GM21390 (cell line): ENCODE measurements around the gene FZD2.
"Not testable (repeated sequence)": the region's sequence is repeated elsewhere in the genome, so short reads cannot be mapped to it uniquely, and the experiment has no call there.

Source experiments
- ATAC-seq: cut with Tn5 transposase; IDR thresholded peaks from one replicate; pipeline ENCODE4 v1.9.1; 2021; ENCODE audit not compliant: unreplicated experiment

The FZD2 gene

GRCh38 chr17:44575403-44575802 lies 18.1 kb downstream of the FZD2 start:
- no peak for ATAC-seq

DNA sequence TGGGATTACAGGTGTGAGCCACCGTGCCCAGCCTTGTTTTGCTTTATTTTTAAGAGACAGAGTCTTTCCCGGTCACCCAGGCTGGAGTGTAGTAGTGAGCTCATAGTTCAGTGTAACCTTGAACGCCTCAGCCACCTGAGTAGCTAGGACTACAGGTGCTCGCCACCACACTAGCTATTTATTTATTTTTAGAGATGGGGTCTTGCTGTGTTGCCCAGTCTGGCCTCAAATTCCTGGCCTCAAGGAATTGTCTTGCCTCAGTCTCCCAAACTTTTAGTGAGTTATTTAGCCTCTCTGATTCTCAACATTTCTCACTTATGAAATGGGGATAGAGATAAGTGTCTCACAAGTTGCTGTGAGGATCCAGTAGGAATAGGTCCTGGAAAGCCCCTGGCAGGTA lies 21.7 kb downstream of the FZD2 start:
- no peak for ATAC-seq

DNA sequence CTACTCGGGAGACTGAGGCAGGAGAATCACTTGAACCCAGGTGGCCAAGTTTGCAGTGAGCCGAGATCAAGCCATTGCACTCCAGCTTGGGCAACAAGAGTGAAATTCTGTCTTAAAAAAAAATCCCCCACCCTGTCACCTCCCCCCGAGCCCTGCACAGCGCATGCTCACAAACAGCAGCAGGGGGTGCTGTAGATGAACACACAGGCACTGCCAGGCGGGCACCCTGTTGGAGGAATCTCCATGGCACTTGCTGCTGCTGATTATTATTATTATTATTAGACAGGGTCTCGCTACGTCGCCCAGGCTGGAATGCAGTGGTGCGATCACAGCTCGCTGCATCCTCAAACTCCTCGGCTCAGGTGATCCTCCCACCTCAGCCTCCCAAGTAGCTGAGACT lies 24.6 kb downstream of the FZD2 start:
- no peak for ATAC-seq

DNA sequence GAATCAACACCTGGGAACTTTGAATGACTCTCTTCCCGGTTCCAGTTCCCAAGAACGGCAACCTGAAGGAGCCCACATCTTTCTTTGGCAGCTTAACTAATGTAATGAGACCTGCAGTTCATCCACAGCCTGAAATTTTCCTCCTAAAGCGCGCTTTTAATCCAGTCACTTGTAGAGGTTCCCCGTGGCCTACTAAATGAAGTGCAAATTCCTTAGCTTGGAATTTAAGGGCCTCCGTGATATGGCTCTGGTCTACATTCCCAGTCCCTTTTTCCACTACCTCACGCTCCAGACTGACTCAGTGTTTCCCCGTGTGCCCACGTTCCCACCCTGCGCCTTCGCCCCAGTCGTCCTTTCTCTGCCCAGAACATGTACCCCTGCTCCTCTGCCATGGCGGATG lies 27.2 kb downstream of the FZD2 start:
- no peak for ATAC-seq

GRCh38 chr17:44585315-44585714 lies 28.0 kb downstream of the FZD2 start:
- no peak for ATAC-seq

DNA sequence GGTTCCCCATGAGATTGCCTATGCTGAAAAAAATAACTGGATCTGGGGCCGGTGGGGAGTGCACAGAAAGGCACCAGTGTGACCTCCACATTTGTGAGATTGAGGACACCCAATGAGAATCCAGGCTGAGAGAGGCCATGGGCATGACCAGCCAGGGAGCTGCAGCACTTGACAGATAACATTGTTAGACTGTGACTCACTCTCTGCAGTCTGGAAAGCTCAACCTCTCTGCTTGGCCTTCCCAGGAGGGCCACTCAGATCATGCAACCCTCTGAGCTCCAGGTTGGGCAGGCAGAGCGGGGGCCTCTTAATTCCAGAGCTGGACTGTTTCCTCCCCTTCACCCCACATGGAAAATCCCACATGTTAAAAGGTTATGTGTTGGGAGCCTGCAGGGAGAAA lies 30.1 kb downstream of the FZD2 start:
- no peak for ATAC-seq

GRCh38 chr17:44589316-44590071 lies 32.2 kb downstream of the FZD2 start:
- no peak for ATAC-seq

GRCh38 chr17:44590072-44590462 lies 32.8 kb downstream of the FZD2 start:
- not testable (repeated sequence) for ATAC-seq

GRCh38 chr17:44590762-44591161 lies 33.5 kb downstream of the FZD2 start:
- ATAC-seq: not testable (repeated sequence)

- ATAC-seq: no peak
Observed at GRCh38 chr17:44591206-44591605, 33.9 kb downstream of the FZD2 start.

GRCh38 chr17:44593156-44593555 lies 35.9 kb downstream of the FZD2 start:
- ATAC-seq: no peak

DNA sequence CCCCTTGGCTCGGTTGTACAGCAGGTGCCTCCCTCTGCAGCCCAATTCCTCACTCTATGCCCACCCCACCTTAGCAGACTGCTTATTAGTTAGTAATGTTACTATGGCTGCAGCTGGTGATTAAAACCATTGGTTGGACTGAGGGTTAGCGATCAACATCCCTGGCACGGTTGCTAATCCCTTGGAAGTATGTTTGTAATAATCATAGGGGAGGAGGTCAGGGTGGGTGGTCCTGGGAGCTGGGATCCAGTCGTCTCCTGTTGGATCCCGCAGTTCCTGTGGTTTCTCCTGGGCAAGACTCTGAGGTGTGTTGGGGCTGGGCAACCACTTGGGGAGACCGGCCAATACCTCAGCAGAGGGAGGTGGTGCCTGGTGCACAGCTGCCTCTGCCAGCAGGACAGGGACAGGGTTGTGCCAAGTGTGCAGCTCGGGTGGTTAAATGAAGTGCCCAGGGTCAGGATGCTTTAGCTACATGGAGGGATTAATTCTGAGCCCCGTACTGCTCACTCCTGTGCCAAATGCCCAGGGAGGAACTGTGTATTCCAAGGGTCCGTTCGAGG lies 38.0 kb downstream of the FZD2 start:
- no peak for ATAC-seq

GRCh38 chr17:44598329-44598728 lies 41.0 kb downstream of the FZD2 start:
- no peak for ATAC-seq

- no peak for ATAC-seq
Observed at GRCh38 chr17:44598932-44599297, 41.6 kb downstream of the FZD2 start.

- ATAC-seq: no peak
Observed at GRCh38 chr17:44599298-44600175, 42.3 kb downstream of the FZD2 start.

DNA sequence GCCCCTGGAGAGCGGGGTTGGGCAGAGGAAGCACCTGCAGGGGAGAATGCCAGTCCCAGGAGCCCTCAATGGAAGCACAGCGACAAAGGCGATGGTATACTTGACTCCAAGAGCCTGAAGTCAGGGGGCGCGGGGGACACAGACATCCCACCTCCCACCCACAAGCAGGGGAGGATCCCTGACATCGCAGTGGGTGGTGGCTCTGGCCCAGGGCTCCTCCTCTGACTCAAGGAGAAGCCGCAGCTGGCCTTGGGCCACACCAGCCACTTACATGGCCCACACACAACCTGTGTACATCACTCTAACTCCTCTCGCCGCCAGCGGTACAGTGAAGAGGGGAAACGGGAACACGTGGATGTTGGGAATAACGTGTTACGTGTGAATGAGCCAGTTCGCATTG lies 44.3 kb downstream of the FZD2 start:
- no peak for ATAC-seq

- ATAC-seq: no peak
Observed at GRCh38 chr17:44601973-44602372, 44.7 kb downstream of the FZD2 start.

DNA sequence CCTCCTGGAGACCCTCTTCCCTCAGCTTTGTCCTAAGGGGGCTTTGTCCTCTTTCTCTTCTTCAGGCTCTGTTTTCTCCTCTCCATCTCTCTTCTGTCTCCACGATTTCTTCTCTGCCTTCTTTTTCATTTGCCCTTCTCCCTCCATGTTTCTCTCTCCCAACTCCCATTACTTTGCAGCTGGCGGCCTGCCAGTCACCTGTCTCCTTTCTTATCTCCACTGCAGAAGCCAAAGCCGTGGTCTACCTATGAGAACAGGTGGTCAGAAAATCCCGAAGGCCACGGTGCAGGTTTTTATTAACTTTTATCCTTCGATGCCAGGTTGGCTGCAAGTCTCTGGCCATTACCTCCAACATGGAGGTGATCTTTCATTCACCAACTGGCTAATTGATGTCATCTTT lies 45.1 kb downstream of the FZD2 start:
- no peak for ATAC-seq

DNA sequence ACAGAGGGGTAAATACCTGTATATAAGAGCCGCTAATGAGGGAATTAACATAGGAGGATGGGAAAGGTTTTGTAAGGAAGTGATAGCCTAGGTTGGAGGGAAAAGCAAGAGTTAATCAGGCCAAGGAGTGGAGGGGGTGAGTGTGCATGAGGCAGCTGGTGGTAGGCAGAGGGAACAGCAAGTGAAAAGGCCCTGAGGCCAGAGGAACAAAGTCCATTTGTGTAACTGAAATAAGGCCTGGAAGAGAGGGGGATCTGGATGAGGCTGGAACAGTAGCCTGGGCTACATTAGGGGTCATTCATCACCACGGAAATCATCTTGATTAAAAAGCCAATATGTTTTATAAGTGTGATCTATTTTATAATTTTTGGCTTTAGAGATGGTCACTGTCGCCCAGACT lies 45.7 kb downstream of the FZD2 start:
- no peak for ATAC-seq

- ATAC-seq: no peak
Observed at GRCh38 chr17:44604116-44604761, 47.0 kb downstream of the FZD2 start.

GRCh38 chr17:44604768-44605485 lies 47.6 kb downstream of the FZD2 start:
- no peak for ATAC-seq
